GM12801 (cell line): ENCODE measurements around the gene ENTPD8.

Source experiments
- TF ChIP-seq, protein P1 (sequence below): IDR thresholded peaks from one replicate; pipeline ENCODE4 v1.5.1; 2011; ENCODE audit warnings: control low read depth; ENCODE audit not compliant: insufficient read length; ENCODE audit errors: extremely low read depth

The ENTPD8 gene

GRCh38 chr9:137486141-137486490 lies 45.0 kb upstream of the ENTPD8 start:
- TF ChIP-seq, protein P1, sequence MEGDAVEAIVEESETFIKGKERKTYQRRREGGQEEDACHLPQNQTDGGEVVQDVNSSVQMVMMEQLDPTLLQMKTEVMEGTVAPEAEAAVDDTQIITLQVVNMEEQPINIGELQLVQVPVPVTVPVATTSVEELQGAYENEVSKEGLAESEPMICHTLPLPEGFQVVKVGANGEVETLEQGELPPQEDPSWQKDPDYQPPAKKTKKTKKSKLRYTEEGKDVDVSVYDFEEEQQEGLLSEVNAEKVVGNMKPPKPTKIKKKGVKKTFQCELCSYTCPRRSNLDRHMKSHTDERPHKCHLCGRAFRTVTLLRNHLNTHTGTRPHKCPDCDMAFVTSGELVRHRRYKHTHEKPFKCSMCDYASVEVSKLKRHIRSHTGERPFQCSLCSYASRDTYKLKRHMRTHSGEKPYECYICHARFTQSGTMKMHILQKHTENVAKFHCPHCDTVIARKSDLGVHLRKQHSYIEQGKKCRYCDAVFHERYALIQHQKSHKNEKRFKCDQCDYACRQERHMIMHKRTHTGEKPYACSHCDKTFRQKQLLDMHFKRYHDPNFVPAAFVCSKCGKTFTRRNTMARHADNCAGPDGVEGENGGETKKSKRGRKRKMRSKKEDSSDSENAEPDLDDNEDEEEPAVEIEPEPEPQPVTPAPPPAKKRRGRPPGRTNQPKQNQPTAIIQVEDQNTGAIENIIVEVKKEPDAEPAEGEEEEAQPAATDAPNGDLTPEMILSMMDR: no peak

DNA sequence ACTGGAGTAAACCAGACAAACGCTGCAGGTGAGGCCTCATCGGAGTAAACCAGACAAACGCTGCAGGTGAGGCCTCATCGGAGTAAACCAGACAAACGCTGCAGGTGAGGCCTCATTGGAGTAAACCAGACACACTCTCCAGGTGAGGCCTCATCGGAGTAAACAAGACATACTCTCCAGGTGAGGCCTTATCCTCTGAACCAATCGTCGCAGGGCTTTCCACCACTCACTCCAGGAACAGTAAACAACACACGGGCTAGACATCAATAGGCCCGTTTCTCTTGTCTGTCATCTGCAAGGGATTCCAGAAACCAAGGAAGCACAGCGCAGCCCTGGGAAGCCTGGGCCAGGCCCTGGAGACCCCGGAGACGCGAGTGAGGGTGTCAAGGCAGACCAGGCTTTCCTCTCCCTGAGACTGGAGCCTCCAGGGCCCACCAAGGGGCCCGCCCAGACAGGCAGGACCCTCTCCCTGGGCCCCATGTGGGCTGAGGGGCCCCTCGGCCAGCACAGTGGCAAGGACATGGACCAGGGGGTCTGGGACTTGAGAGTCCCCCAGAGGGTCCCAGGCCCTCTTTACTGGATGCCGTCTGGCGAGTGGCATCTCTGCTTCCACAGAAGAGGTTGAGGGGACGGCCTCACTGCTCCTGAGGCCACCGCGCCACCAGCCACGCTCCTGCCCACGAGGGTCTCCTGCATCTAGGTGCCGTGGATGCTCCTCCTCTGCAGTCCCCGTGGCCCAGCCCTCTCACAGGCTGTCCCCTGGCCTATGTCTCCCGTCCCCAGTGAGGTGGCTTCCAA lies 44.4 kb upstream of the ENTPD8 start:
- TF ChIP-seq, protein P1: no peak

DNA sequence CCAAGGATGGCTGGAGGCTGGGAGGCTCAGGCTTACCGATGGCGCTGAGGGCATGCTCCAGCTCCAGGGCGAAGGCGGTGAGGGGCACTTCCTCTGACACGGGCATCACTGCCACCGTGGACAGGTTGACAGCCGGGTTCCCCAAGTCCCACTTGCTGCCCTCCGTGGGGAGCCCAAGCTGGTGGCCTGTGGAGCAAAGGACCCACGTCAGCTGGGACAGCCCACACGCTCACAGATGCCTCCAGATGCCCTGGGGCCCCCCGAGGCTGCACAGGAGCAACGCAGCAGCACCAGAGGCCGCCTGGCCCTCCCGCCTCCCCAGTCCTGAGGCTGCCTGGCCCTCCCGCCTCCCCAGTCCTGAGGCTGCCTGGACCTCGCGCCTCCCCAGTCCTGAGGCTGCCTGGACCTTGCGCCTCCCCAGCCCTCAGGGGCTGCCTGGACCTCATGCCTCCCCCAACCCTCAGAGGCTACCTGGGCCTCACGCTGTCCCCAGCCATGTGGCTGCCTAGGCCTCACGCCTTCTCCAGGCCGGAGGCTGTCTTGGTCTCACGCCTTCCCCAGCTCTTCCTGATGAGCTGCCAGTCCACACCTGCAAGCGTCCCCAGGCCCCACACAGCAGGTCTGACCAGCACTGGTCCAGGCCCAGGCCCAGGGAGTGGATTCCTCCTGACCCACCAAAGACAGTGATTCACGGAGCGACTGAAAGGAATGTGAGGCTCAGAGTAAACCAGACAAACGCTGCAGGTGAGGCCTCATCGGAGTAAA lies 43.6 kb upstream of the ENTPD8 start:
- TF ChIP-seq, protein P1: no peak

DNA sequence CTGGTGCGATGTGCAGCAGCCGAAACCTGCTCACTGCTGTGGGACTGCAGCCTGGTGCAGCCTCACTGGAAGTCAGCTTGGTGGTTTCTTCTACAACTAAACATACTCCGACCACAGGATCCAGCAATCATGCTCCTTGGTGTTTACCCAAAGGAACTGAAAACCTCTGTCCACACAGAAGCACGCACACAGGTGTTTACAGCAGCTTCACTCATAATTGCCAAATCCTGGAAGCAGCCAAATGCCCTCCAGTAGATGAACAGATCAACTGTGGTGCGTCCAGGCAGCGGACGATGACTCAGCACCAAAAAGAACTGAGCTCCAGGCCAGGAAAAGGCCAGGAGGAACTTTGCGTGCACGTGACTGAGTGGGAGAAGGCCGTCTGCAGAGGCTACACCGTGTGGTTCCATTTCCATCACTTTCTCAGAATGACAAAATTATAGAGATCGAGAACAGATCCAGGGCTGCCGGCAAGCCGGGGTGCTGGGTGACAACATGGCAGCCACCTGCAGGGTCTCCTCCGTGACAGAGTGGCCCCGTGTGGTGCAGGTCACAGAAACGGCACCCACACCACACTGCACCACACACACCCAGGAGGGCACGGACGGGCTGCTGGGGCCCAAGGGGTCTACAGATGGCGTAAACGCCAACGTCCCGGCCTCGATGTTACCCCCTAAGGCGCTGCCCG lies 41.1 kb upstream of the ENTPD8 start:
- TF ChIP-seq, protein P1: no peak

GRCh38 chr9:137480686-137481683 lies 39.8 kb upstream of the ENTPD8 start:
- TF ChIP-seq, protein P1: no peak

- TF ChIP-seq, protein P1: no peak
These were observed 38.9 kb upstream of the ENTPD8 start for GRCh38 chr9:137479892-137480685.
